Stomach (tissue), 9 donors: ENCODE results near the gene HERPUD2. TPM values are rescaled to one million over a fixed set of nuclear protein-coding genes. Genes with fewer than 3 reads are reported as not detected.
"Not testable (repeated sequence)": the region's sequence is repeated elsewhere in the genome, so short reads cannot be mapped to it uniquely, and the experiment has no call there.

Experiments used
- DNase-seq, 2 donors: peaks; one replicate each; pipeline versions ENCODE4 v3.0.0 to v3.0.0-alpha.2; 2013 to 2019
- H3K27ac ChIP-seq, 5 donors: fragments of 200-600 bp in 4 of 5; sonication (generic) in 4 of 5; one replicate each; pipeline ENCODE4 v1.5.1; 2013 to 2019; ENCODE audit warnings: mild to moderate bottlenecking in 1 of 5, moderate library complexity in 1 of 5
- H3K27me3 ChIP-seq, 3 donors: fragments of 200-600 bp; sonication (generic); one replicate each; pipeline ENCODE4 v1.5.1; 2017 to 2019; ENCODE audit warnings: mixed run types in 1 of 3
- H3K36me3 ChIP-seq, 4 donors: fragments of 200-600 bp; sonication (generic); 1 replicate in 3 of 4; 2 replicates in 1 of 4; pipeline ENCODE4 v1.5.1; 2016 to 2019
- H3K4me1 ChIP-seq, 4 donors: fragments of 200-600 bp; sonication (generic); one replicate each; pipeline ENCODE4 v1.5.1; 2016 to 2019
- H3K4me3 ChIP-seq, 4 donors: fragments of 200-600 bp; sonication (generic) in 3 of 4; one replicate each; pipeline ENCODE4 v1.5.1; 2016 to 2019; ENCODE audit warnings: mild to moderate bottlenecking in 1 of 4
- H3K9me3 ChIP-seq, 4 donors: fragments of 200-600 bp; sonication (generic); one replicate each; pipeline ENCODE4 v1.5.1; 2016 to 2019
- CTCF ChIP-seq, 7 experiments: fragments of 450-650 bp in 4 of 7; fragments of 200-600 bp in 3 of 7; sonication (generic) in 3 of 7; IDR thresholded peaks; one replicate each; pipeline ENCODE4 v1.5.1; 2016 to 2019; ENCODE audit warnings: antibody characterized with exemption in 7 of 7, control low read depth in 2 of 7, mild to moderate bottlenecking in 1 of 7
- EP300 ChIP-seq: sonication (generic); formaldehyde crosslinking; IDR thresholded peaks from one replicate; pipeline ENCODE4 v1.6.1; 2017; ENCODE audit warnings: antibody characterized with exemption
- POLR2A ChIP-seq, 4 donors: fragments of 450-650 bp; IDR thresholded peaks; one replicate each; pipeline ENCODE4 v1.6.1; 2016; ENCODE audit warnings: antibody characterized with exemption in 4 of 4, control low read depth in 2 of 4, mild to moderate bottlenecking in 1 of 4, moderate library complexity in 1 of 4
- POLR2AphosphoS5 ChIP-seq, 3 donors: sonication (generic); formaldehyde crosslinking; IDR thresholded peaks; one replicate each; pipeline ENCODE4 v1.6.1; 2016; ENCODE audit warnings: antibody characterized with exemption in 3 of 3
- WGBS, 5 donors: extraction: QIAGEN DNeasy Blood & Tissue Kit in 3 of 5; methylation state at CpG; one replicate each; pipeline versions ENCODE4 v1.1.5 to v1.1.7; 2013 to 2018; 5-methylcytosine and 5-hydroxymethylcytosine counted together
- intact Hi-C: fragments of 100-400 bp; cut with DNase I; formaldehyde crosslinking; loops from one replicate; pipeline ENCODE4 v1.15.1; 2023; ENCODE audit warnings: low total_unique reads
- polyA plus RNA-seq, 3 donors: library from polyadenylated mRNA; stranded (reverse); fragments of 200-250 nt; gene quantifications; one replicate each; pipeline ENCODE4 v1.2.3, GENCODE V29; 2013
- total RNA-seq, 5 donors: library from RNA; depleted of rRNA; stranded (reverse); fragments of >200 nt; gene quantifications; one replicate each; pipeline versions ENCODE4 v1.1.0 to v1.2.3, GENCODE V29; 2014 to 2016
- donor health status: healthy with polysubstance abuse.
- donor health status: Bipolar disorder and iron deficiency.
- donor health status: healthy.

HERPUD2 gene
- total and polyA plus RNA-seq, 8 donors, result 1.4 to 26.7 (median 9.0) TPM

- 67 to 84% (median 80%) methylated on average over 1 of the region's 1 CpG for WGBS, 5 donors
- H3K36me3 ChIP-seq, result peaks cover 0 to 26% (median 13%) of the 10 kb centered on the region in 4 donors
Measured at GRCh38 chr7:35658606-35659201, 36.2 kb downstream of the HERPUD2 start.

GRCh38 chr7:35657125-35657524, 37.8 kb downstream of the HERPUD2 start:
- intact Hi-C loops, result no loop called here
- no peak for TF ChIP-seq POLR2A (IDR thresholded peaks at IDR 0.05)
- TF ChIP-seq EP300, result no peak
- no peak for TF ChIP-seq CTCF (IDR thresholded peaks at IDR 0.05)
- no peak for TF ChIP-seq POLR2AphosphoS5 (IDR thresholded peaks at IDR 0.05)
- no peaks in the 10 kb centered on the region for H3K27me3 ChIP-seq
- WGBS, 5 donors, result 92 to 100% (median 97%) methylated on average over 2 of the region's 2 CpGs
- H3K4me1 ChIP-seq, result peaks cover 0 to 10% (median 0%) of the 10 kb centered on the region in 4 donors
- H3K36me3 ChIP-seq, result peaks cover 0 to 37% (median 15%) of the 10 kb centered on the region in 4 donors
- no peak overlapping the region for H3K4me3 ChIP-seq
- DNase-seq, result no peak
- H3K27ac ChIP-seq, result no peak overlapping the region
- H3K9me3 ChIP-seq, result peaks cover 0 to 7% (median 0%) of the 10 kb centered on the region in 4 donors

More at GRCh38 chr7:35658606-35659201, 36.2 kb downstream of the HERPUD2 start:
- Histone ChIP-seq H3K4me1 (peaks cover 0 to 10% (median 0%) of the 10 kb centered on the region in 4 donors), H3K27ac (no peak overlapping the region), H3K9me3 (no peaks in the 10 kb centered on the region), H3K4me3 (no peak overlapping the region), H3K27me3 (no peaks in the 10 kb centered on the region)
- TF ChIP-seq POLR2AphosphoS5 (IDR thresholded peaks at IDR 0.05) (no peak), CTCF (IDR thresholded peaks at IDR 0.05) (no peak), EP300 (no peak), POLR2A (IDR thresholded peaks at IDR 0.05) (no peak)
- no peak for DNase-seq
- intact Hi-C loops, result no loop called here

GRCh38 chr7:35654558-35654957, 40.4 kb downstream of the HERPUD2 start:
- peaks cover 0 to 14% (median 5%) of the 10 kb centered on the region in 4 donors for H3K4me1 ChIP-seq
- 95 to 99% (median 98%) methylated on average over 3 of the region's 3 CpGs for WGBS, 5 donors

GRCh38 chr7:35652124-35652523, 42.8 kb downstream of the HERPUD2 start:
- Histone ChIP-seq H3K27me3 (no peaks in the 10 kb centered on the region), H3K4me3 (no peak overlapping the region), H3K36me3 (peaks cover 0 to 46% (median 26%) of the 10 kb centered on the region in 4 donors), H3K27ac (no peak overlapping the region), H3K4me1 (peaks cover 0 to 28% (median 16%) of the 10 kb centered on the region in 4 donors), H3K9me3 (peaks cover 0 to 7% (median 0%) of the 10 kb centered on the region in 4 donors)
- no peak for TF ChIP-seq EP300
- no peak for TF ChIP-seq POLR2AphosphoS5 (IDR thresholded peaks at IDR 0.05)
- no peak for TF ChIP-seq CTCF (IDR thresholded peaks at IDR 0.05)
- TF ChIP-seq POLR2A (IDR thresholded peaks at IDR 0.05), result no peak
- DNase-seq, result no peak
- WGBS, 5 donors, result 86 to 95% (median 92%) methylated on average over 5 of the region's 5 CpGs
- intact Hi-C loops, result no loop called here

More at GRCh38 chr7:35654558-35654957, 40.4 kb downstream of the HERPUD2 start:
- H3K9me3 ChIP-seq, intact Hi-C loops, DNase-seq, H3K27me3 ChIP-seq, H3K4me3 ChIP-seq, H3K27ac ChIP-seq: not testable (repeated sequence)
- peaks cover 0 to 50% (median 24%) of the 10 kb centered on the region in 4 donors for H3K36me3 ChIP-seq

- 99 to 100% (median 100%) methylated on average over 3 to 4 of the region's 4 CpGs for WGBS, 5 donors
- TF ChIP-seq POLR2A (IDR thresholded peaks at IDR 0.05) (no peak), CTCF (IDR thresholded peaks at IDR 0.05) (no peak), EP300 (no peak), POLR2AphosphoS5 (IDR thresholded peaks at IDR 0.05) (no peak)
- peaks cover 0 to 7% (median 0%) of the 10 kb centered on the region in 4 donors for H3K9me3 ChIP-seq
- no peak for DNase-seq
- intact Hi-C loops, result no loop called here
- no peak overlapping the region for H3K27ac ChIP-seq
- H3K36me3 ChIP-seq, result peaks cover 0 to 36% (median 20%) of the 10 kb centered on the region in 4 donors
- no peak overlapping the region for H3K4me3 ChIP-seq
- H3K27me3 ChIP-seq, result no peaks in the 10 kb centered on the region
- peaks cover 8 to 41% (median 27%) of the 10 kb centered on the region in 4 donors for H3K4me1 ChIP-seq
Measured at GRCh38 chr7:35650751-35651150, 44.2 kb downstream of the HERPUD2 start.
